Testis (tissue), 3 donors: ENCODE measurements around the gene UBE2E3. TPM values are rescaled to one million over a fixed set of nuclear protein-coding genes. Genes with fewer than 3 reads are reported as not detected.

Experiments
- DNase-seq: peaks from one replicate; pipeline ENCODE4 v3.0.0-alpha.2; 2019
- H3K27ac ChIP-seq, 2 donors: fragments of 200-600 bp; sonication (generic); one replicate each; pipeline ENCODE4 v1.5.1; 2019
- H3K27me3 ChIP-seq: fragments of 200-600 bp; sonication (generic); one replicate; pipeline ENCODE4 v1.5.1; 2019
- H3K36me3 ChIP-seq: fragments of 200-600 bp; sonication (generic); one replicate; pipeline ENCODE4 v1.5.1; 2017; ENCODE audit warnings: low read depth; ENCODE audit errors: missing control alignments
- H3K4me1 ChIP-seq: fragments of 200-600 bp; sonication (generic); one replicate; pipeline ENCODE4 v1.5.1; 2019
- H3K4me3 ChIP-seq, 2 donors: fragments of 200-600 bp; sonication (generic); one replicate each; pipeline ENCODE4 v1.5.1; 2017 to 2019
- H3K9me3 ChIP-seq: fragments of 200-600 bp; sonication (generic); one replicate; pipeline ENCODE4 v1.5.1; 2017
- POLR2A ChIP-seq: fragments of 450-650 bp; IDR thresholded peaks from one replicate; pipeline ENCODE4 v1.6.1; 2017; ENCODE audit warnings: antibody characterized with exemption, mild to moderate bottlenecking, moderate library complexity
- WGBS, 2 donors: methylation state at CpG; one replicate each; pipeline ENCODE4 v1.1.5; 2018; 5-methylcytosine and 5-hydroxymethylcytosine counted together
- intact Hi-C: fragments of 100-400 bp; cut with DNase I; formaldehyde crosslinking; loops from one replicate; pipeline ENCODE4 v1.15.1; 2023; ENCODE audit warnings: low total_unique reads
- polyA plus RNA-seq: library from polyadenylated mRNA; stranded (reverse); fragments of 350-450 nt; fragmentation: Illumina TruSeq; extraction: RNeasy Lipid Tissue Mini Kit (QIAGEN cat#74804); gene quantifications from one replicate; pipeline ENCODE4 v1.2.3, GENCODE V29; 2014; ENCODE audit warnings: low read depth, low replicate concordance; ENCODE audit not compliant: insufficient read depth
- total RNA-seq, 2 donors: library from RNA; depleted of rRNA; stranded (reverse); fragments of >200 nt; gene quantifications; one replicate each; pipeline ENCODE4 v1.2.3, GENCODE V29; 2016
- TF ChIP-seq, protein P1 (sequence below), 3 experiments: fragments of 450-650 bp in 2 of 3; fragments of 200-600 bp in 1 of 3; sonication (generic) in 1 of 3; IDR thresholded peaks; one replicate each; pipeline ENCODE4 v1.5.1; 2016 to 2019; ENCODE audit warnings: antibody characterized with exemption in 3 of 3, mild to moderate bottlenecking in 2 of 3, moderate library complexity in 1 of 3

The UBE2E3 gene
- total and polyA plus RNA-seq, 3 donors from 2014 or later = 111 to 138 (median 113) TPM

DNA sequence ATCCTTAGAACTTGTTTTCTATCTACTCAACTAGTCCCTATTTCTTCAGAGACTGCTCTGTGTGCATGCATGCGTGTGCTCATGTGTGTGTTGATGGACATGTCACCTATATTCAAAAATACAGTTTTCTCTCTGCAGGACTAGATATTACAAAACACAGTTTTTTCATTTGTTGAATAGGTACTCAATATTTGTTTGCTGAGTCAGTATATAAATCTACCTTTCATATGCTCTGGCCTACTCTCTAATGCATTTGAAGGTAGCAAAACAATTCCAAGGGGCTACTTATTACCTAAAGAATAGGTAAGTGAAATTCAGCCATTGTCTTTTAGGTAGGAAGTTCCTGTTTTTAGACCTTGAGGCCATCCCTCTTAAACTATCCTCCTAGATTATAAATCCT lies 8.6 kb upstream of the UBE2E3 start:
- DNase-seq = no peak
- TF ChIP-seq, protein P1, sequence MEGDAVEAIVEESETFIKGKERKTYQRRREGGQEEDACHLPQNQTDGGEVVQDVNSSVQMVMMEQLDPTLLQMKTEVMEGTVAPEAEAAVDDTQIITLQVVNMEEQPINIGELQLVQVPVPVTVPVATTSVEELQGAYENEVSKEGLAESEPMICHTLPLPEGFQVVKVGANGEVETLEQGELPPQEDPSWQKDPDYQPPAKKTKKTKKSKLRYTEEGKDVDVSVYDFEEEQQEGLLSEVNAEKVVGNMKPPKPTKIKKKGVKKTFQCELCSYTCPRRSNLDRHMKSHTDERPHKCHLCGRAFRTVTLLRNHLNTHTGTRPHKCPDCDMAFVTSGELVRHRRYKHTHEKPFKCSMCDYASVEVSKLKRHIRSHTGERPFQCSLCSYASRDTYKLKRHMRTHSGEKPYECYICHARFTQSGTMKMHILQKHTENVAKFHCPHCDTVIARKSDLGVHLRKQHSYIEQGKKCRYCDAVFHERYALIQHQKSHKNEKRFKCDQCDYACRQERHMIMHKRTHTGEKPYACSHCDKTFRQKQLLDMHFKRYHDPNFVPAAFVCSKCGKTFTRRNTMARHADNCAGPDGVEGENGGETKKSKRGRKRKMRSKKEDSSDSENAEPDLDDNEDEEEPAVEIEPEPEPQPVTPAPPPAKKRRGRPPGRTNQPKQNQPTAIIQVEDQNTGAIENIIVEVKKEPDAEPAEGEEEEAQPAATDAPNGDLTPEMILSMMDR (IDR thresholded peaks at IDR 0.05) = no peak
- no peak for TF ChIP-seq POLR2A
- intact Hi-C loops = no loop called here
- 93 to 94% methylated on average over 1 of the region's 1 CpG for WGBS, 2 donors
- Histone ChIP-seq H3K27ac (no peak overlapping the region), H3K36me3 (no peaks in the 10 kb centered on the region), H3K4me3 (no peak overlapping the region), H3K4me1 (no peaks in the 10 kb centered on the region), H3K9me3 (no peaks in the 10 kb centered on the region), H3K27me3 (no peaks in the 10 kb centered on the region)

DNA sequence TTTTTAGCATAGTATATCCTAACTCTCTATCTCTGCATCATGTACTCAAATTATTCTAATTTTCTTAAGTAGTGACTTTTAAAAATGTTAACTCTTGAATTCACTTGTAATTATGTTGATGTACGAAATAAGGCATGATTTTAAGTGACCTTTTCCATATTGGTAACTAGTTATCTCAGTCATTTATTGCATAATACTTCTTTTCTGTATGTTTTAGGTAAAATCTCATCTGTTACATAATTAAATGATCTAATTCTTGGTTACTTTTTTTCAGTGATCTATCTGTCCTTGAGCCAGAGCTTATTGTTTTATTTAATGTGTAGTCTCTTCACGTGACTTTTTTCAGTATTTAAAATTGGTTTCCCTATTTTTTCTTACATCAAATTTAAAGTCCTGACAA lies 4.8 kb upstream of the UBE2E3 start:
- Histone ChIP-seq H3K4me3 (no peak overlapping the region), H3K36me3 (no peaks in the 10 kb centered on the region), H3K9me3 (no peaks in the 10 kb centered on the region), H3K4me1 (peaks cover 3% of the 10 kb centered on the region), H3K27me3 (no peaks in the 10 kb centered on the region), H3K27ac (no peak overlapping the region)
- DNase-seq = no peak
- WGBS, 2 donors = 73 to 79% methylated on average over 2 of the region's 2 CpGs
- TF ChIP-seq POLR2A = no peak
- TF ChIP-seq, protein P1 (IDR thresholded peaks at IDR 0.05) = no peak
- intact Hi-C loops = no loop called here

DNA sequence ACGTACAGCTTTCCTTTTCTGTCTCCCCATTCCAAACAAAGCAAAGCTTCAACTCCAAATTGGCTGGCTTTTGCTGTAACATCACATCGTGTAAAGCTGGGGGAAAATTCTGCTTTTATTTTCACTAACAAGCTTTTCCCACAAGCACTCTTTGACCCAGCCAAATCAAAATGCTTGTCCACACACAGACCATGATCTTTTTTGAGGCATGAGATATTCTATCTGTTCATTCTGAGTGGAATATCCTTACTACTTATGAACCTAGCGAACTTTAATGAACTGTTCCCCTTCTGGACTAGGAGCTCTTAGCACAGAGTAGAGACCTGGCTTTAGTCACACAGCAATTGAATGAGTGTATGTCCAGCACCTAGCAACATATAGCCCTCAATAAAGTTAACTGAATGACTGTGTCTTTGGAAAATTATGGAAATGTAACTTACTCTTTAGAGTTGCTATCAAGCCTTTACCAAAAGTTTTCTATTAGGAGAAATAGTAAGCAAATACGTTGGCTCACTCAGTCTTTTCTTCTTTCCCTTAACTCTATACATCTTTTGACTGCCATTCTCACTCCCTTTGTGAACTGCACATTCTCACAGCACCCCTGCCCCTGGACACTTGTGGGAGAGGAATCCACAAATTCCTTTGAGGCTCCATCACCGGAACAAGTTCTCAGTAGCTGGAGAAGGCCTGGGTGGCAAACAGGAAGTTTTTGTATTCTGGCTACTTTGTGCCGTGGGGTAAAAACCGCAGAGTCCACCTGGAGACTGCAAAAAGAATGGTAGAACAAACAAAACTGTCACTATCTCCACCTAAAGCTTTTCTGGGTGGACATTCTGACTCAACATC lies 1.3 kb upstream of the UBE2E3 start:
- 27 to 32% methylated on average over 7 of the region's 7 CpGs for WGBS, 2 donors

DNA sequence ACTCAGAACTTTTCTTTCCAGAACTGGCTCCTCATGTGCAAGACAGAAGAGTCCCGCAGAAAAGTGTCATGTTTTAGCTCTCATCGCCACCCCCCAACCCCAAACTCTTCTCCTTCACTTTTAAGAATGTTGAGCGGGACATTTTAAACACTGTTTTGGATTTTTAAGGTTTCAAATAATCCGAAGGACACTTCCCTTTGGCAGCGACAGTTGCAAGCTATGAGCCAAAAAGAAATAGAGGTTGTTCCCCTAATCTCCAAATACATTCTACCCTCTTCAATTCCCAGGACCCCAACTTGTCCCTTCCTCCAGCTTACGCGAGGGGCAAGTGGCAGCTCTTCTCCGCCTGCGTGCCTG lies 678 bp upstream of the UBE2E3 start:
- Histone ChIP-seq H3K36me3 (no peaks in the 10 kb centered on the region), H3K27ac (peak overlapping the region; percentile 80 to 96), H3K9me3 (no peaks in the 10 kb centered on the region), H3K4me3 (peak overlapping the region; percentile 70 to 78), H3K4me1 (peaks cover 25% of the 10 kb centered on the region), H3K27me3 (no peaks in the 10 kb centered on the region)
- WGBS, 2 donors = 7 to 8% methylated on average over 9 of the region's 9 CpGs
- TF ChIP-seq, protein P1 (IDR thresholded peaks at IDR 0.05) = no peak
- no peak for TF ChIP-seq POLR2A
- no peak for DNase-seq
- intact Hi-C loops = no loop called here

More for the DNA sequence above, 1.3 kb upstream of the UBE2E3 start:
- TF ChIP-seq POLR2A = no peak
- TF ChIP-seq, protein P1 (IDR thresholded peaks at IDR 0.05) = no peak
- no peaks in the 10 kb centered on the region for H3K27me3 ChIP-seq
- no peak for DNase-seq
- H3K9me3 ChIP-seq = no peaks in the 10 kb centered on the region
- intact Hi-C loops = no loop called here
- no peaks in the 10 kb centered on the region for H3K36me3 ChIP-seq
- H3K4me1 ChIP-seq = peaks cover 25% of the 10 kb centered on the region
- peak overlapping the region; percentile 80 to 96 for H3K27ac ChIP-seq
- peak overlapping the region; percentile 70 to 78 for H3K4me3 ChIP-seq
